NCI-H1048 (cell line): Measurements from ENCODE around the gene SLC6A9.

Experiments
- DNase-seq: peaks from one replicate; lab custom pipeline; 2025; lab: John Stamatoyannopoulos, UW

SLC6A9 gene

GRCh38 chr1:43983253-43983899 lies 47.9 kb downstream of the SLC6A9 start:
- DNase-seq = no peak

- DNase-seq = no peak
Measured at GRCh38 chr1:43982808-43983207, 48.5 kb downstream of the SLC6A9 start.

DNA sequence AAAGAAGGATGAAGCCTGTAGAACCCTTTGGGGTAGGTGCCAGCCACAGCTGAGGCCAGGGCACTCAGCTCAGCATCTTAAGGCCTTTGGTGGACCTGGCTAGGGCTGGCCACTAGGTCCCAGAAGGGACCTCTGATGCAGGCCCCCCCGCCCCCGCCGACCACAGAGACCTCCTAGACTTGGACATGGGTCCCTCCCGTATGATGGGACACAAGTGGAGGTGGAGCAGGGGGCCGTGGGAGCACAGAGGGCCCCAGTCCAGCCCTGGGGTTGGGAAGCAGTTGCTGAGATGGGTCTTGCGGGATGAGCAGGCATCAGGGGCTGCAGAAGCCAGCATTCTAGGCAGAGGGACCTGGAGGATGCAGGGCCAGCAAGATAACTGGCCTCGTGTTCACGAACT lies 49.0 kb downstream of the SLC6A9 start:
- no peak for DNase-seq

DNA sequence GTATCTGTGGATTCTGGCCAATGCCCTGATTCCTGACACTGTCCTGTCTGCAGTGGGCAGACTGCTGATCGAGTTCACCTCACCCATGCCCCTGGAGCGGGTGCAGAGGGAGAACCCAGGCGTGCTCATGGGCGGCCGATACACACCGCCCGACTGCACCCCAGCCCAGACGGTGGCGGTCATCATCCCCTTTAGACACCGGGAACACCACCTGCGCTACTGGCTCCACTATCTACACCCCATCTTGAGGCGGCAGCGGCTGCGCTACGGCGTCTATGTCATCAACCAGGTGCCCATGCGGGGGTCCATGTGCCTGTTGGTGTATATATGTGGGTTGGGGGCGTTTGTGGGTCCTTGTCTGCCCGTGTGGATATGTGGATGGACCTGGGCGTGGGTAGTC lies 49.6 kb downstream of the SLC6A9 start:
- no peak for DNase-seq

GRCh38 chr1:43981135-43981491 lies 50.1 kb downstream of the SLC6A9 start:
- DNase-seq = no peak

DNA sequence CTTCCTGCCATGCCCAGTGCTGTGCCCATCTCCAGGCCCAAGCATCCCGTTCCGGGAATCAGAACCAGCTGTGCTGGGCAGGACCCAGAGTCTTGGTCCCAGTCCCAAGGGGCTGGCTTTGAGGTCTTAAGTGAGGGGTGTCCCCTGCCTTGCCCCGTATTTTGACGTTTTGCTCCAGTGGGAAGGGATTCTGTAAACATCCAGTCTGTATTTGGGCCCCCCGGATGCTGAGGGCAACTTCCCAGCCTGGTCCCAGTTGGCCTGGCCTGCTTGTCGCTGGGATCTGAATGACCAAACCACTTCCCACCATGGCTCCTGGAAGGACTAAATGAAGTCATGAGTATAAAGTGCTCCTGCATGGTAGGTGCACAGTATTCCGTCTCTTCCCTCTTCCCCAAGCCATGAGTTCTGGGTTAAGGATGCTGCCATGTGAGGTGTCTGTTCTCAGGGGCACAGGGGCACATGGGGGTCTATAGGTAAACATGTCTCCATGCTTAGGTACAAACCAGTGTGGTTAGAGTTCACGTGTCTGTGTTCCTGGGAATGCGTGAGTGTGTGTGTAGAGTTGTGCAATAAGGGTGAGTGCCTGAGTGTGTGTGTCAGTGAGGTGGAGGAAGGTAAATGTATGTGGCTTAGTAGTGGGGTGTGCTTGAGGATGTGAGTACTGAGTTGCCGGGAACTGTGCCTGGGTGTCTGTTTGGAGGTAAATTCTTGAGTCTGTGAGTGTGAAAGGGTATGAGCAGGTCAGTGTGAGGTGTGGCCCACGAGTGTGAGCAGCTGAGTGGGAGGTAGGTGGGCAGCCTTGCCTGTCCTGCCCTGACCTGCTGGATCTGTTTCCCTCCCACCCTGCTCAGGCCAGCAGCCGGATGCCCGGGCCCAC lies 50.8 kb downstream of the SLC6A9 start:
- no peak for DNase-seq

DNA sequence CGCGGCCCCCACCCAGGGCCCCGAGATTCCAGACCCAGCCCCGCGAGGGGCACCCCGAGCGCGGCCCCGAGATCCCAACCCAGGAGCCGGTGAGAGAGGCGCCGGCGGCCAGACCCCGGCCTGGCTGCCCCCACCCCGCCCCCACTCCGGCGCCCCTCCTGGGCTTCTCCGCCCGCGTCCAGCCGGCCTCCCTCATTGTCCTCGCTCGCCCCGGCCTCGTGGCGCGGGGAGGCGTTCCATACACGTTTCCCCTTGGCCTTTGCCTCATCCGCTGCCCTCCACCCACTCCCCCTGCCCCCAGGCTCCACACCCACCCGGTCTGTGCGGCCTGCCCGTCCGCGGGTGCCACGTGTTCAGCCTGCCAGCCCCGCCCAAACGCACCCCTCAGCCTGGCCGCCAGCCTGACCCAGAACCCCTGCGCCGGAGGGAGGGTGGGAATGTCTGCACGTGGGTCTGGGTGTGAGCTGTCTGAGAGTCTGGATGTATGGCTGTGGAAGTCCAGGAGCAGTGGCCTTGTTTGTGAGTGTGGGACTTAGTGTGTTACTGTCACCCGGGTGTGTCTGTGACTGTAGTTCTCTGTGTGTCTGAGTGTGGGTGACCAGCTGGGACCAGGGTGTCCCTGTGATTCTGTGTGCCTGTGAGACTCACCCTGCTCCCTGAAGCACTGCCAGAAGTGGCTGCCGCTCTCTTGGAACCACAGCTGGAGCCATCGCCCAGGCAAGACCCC lies 51.6 kb downstream of the SLC6A9 start:
- no peak for DNase-seq

GRCh38 chr1:43979261-43979527 lies 52.1 kb downstream of the SLC6A9 start:
- DNase-seq = no peak

GRCh38 chr1:43978551-43979260 lies 52.6 kb downstream of the SLC6A9 start, which contains the start of gene B4GALT2:
TSS of gene B4GALT2 (plus strand) at chr1:43979210. CDS start at chr1:43981161, 1,951 bp downstream.
- DNase-seq = peak; percentile 17

GRCh38 chr1:43978264-43978550 lies 53.1 kb downstream of the SLC6A9 start:
- no peak for DNase-seq

DNA sequence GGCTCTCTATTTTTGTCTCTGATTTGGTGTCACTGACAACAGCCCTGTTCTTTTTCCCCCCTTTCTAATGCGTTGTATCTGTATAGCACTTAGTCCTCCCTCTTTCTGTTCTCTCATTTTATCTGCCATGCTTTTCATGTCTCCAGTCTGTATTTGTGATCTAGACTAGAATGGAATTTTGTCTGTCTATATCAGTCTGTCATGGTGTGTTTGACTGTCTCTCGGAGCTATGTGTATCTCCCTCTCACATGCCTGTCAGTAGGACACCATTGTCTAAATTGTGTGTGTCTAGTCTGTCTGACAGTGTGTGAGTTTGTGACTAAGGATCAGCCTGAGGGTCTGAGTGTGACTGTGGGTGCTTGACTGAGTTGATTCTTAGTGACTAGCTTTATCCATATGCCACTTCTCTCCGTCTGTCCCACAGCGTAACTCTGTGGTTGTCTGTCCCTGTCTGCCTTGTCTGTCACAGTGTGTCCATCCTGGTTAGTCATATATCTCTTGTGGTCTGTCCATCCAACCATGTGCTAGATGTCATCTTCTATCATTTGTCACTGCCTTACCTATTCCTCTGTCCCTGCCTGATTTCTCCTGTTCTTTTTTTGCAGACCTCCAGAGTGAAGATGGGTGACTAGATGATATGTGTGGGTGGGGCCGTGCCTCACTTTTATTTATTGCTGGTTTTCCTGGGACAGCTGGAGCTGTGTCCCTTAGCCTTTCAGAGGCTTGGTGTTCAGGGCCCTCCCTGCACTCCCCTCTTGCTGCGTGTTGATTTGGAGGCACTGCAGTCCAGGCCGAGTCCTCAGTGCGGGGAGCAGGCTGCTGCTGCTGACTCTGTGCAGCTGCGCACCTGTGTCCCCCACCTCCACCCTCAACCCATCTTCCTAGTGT lies 53.6 kb downstream of the SLC6A9 start:
- no peak for DNase-seq

DNA sequence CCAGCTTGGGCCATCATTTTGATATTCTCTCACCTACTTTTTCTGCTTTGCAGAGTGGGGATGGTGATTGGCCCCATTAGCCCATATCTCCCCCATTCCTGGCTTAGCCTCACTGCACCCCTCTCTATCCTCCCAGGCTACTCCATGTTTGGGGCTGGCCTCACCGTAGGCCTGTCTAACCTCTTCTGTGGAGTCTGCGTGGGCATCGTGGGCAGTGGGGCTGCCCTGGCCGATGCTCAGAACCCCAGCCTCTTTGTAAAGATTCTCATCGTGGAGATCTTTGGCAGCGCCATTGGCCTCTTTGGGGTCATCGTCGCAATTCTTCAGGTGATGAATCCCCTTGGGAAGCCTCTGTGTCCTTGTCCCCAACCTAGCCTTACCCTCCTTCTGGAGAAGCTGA lies 54.4 kb downstream of the SLC6A9 start:
- no peak for DNase-seq

- DNase-seq = no peak
Measured at GRCh38 chr1:43976045-43976444, 55.2 kb downstream of the SLC6A9 start.

DNA sequence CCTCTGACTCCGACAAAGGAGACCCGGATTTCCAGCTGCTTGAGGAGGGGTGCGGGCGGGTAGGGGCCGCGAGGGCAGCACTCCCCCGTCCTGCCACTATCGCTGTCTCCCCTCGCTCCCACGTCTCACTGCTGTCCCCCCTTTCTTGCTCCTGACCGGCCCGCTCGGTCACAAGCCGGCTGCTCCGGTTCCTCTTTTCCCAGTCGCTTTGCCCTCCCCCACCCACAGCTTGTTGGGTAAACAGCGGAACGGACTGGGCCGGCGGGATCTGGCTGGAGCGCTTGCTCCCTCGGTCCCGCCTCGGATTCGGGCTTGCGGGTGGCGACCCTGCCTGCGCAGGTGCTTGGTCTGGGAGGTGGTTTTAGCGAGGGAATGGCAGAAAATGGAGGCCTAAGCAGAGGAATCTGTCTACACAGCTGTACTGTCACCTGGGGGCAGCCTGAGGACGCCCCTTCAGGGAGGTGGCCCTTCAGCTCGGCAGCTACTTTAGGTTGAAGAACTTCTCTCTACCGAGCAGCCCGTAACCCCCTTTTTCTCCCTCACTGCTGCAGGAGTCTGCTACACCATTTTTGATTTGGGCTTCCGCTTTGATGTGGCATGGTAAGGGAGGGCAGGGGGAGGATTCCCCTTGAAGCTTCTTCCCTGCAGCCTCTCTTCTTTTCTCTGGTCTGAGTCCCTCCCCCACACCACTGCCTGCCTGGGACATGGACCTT lies 55.9 kb downstream of the SLC6A9 start:
- no peak for DNase-seq

GRCh38 chr1:43974443-43975248 lies 56.6 kb downstream of the SLC6A9 start, which contains the start of gene ATP6V0B:
TSS of gene ATP6V0B (plus strand) at chr1:43974960. CDS start at chr1:43975041, 81 bp downstream.
- DNase-seq = peak; percentile 86

- DNase-seq = no peak
Measured at GRCh38 chr1:43973981-43974442, 57.2 kb downstream of the SLC6A9 start.

DNA sequence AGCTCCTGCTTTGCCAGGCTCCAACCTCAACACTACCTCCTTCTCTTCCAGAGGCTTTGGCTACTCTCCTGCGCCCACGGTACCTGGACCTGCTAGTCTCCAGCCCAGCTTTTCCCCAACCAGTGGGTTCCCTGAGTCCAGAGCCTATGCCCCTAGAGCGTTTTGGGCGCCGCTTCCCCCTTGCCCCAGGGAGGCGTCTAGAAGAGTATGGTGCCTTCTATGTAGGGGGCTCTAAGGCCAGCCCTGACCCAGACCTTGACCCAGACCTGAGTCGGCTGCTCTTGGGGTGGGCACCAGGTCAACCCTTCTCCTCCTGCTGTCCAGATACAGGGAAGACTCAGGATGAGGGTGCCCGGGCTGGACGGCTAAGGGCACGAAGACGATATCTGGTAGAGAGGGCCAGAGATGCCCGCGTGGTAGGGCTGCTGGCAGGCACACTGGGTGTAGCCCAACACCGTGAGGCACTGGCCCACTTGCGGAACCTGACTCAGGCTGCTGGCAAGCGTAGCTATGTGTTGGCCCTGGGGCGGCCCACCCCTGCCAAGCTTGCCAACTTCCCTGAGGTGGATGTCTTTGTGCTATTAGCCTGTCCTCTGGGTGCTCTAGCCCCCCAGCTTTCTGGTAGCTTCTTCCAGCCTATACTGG lies 59.8 kb downstream of the SLC6A9 start:
- DNase-seq = no peak

DNA sequence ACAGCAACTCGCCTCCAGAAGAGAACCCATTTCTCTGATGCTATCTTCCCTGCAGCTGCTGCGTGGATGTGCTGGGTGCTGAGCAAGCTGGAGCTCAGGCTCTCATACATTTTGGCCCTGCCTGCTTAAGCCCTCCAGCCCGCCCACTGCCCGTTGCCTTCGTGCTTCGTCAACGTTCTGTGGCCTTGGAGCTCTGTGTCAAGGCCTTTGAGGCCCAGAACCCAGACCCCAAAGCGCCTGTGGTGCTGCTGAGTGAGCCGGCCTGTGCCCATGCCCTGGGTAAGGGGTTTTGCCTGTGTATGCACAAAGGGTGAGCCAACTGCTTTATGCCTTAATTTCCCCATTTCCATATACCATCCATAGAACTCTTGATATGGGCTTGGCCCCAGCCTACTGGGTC lies 60.4 kb downstream of the SLC6A9 start:
- no peak for DNase-seq

DNA sequence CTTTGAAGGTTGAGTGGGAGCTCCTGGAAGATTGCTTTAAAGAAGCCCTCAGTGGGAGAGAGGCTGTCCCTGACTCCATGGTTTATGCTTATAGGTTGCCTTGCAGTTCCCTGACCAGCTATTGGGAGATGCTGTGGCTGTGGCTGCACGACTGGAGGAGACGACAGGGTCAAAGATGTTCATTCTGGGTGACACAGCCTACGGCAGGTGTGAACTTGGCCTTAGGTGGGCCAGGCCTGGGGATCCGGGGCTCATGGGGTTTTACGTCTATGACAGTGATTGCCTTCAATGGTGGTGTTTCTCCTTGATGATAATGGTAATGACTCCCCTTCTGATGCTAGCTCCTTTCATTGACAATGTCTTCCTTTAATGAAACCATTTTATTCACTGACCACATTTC lies 60.8 kb downstream of the SLC6A9 start:
- no peak for DNase-seq
